A549 (cell line): ENCODE measurements around the gene HEPHL1. TPM values are rescaled to one million over a fixed set of nuclear protein-coding genes. Genes with fewer than 3 reads are reported as not detected.

ENCODE experiments used
- ATAC-seq, 2 experiments: fragments of 200-7000 bp in 1 of 2; fragments of >200 bp in 1 of 2; cut with Nextera tagmentation in 1 of 2; cut with Tn5 transposase in 1 of 2; 3 replicates each; pipeline versions ENCODE4 v1.8.0 to v1.9.1; 2018 to 2020; ENCODE audit warnings: mild to moderate bottlenecking in 1 of 2, moderate library complexity in 1 of 2
- CTCF ChIA-PET: fragments of 300-600 bp; sonication (Branson Sonifier 250); formaldehyde crosslinking; extraction: SDS; loops from one replicate; lab custom pipeline; 2021; ENCODE audit warnings: antibody characterized with exemption, inconsistent platforms; lab: Yijun Ruan, JAX
- POLR2A ChIA-PET: fragments of 350-600 bp; formaldehyde crosslinking; extraction: SDS; loops from one replicate; lab custom pipeline; 2021; ENCODE audit warnings: antibody characterized with exemption, inconsistent platforms; lab: Yijun Ruan, JAX
- DNase-seq, 2 experiments: peaks; one replicate each; pipeline versions ENCODE4 v3.0.0 to v3.0.0-alpha.2; 2011 to 2016; ENCODE audit warnings: low read depth in 1 of 2, low spot score in 1 of 2
- FAIRE-seq: peaks from 2 replicates; lab custom pipeline; 2011; peaks lifted over from hg19 to GRCh38; lab: Jason Lieb, UNC
- H3K27ac ChIP-seq, 2 experiments: fragments of >200 bp; sonication (Bioruptor Twin); formaldehyde crosslinking; 3 replicates each; pipeline ENCODE4 v1.5.1; 2016 to 2017
- H3K4me1 ChIP-seq: fragments of >200 bp; sonication (Bioruptor Twin); formaldehyde crosslinking; 3 replicates; pipeline ENCODE4 v1.6.1; 2016
- H3K4me2 ChIP-seq: fragments of >200 bp; sonication (Bioruptor Twin); formaldehyde crosslinking; 3 replicates; pipeline ENCODE4 v1.6.1; 2016
- H3K4me3 ChIP-seq: fragments of >200 bp; sonication (Bioruptor Twin); formaldehyde crosslinking; 3 replicates; pipeline ENCODE4 v1.5.1; 2016
- H3K9me3 ChIP-seq: fragments of >200 bp; sonication (Bioruptor Twin); formaldehyde crosslinking; 3 replicates; pipeline ENCODE4 v1.6.1; 2016
- CBX8 ChIP-seq: fragments of 200-600 bp; sonication (generic); IDR thresholded peaks from 2 replicates; pipeline ENCODE4 v1.6.1; 2016
- E2F6 ChIP-seq: IDR thresholded peaks from 2 replicates; pipeline ENCODE4 v1.6.1; 2012; ENCODE audit warnings: low read depth, borderline replicate concordance
- EHF ChIP-seq: fragments of 250-450 bp; sonication (Bioruptor Pico); IDR thresholded peaks from 2 replicates; pipeline ENCODE4 v1.5.0; 2020; ENCODE audit warnings: mild to moderate bottlenecking
- ESRRA ChIP-seq: fragments of 150-350 bp; IDR thresholded peaks from 2 replicates; pipeline ENCODE4 v1.6.1; 2014; ENCODE audit warnings: mild to moderate bottlenecking, low read length, borderline replicate concordance
- GATA3 ChIP-seq: IDR thresholded peaks from 2 replicates; pipeline ENCODE4 v1.6.1; 2012; ENCODE audit warnings: borderline replicate concordance
- HMGXB4 ChIP-seq: fragments of 250-450 bp; sonication (Bioruptor Pico); IDR thresholded peaks from 2 replicates; pipeline ENCODE4 v1.5.0; 2021; ENCODE audit warnings: mild to moderate bottlenecking, moderate library complexity, borderline replicate concordance
- JUN ChIP-seq, 2 experiments: fragments of >200 bp; sonication (Bioruptor Twin); formaldehyde crosslinking; IDR thresholded peaks; 2 replicates in 1 of 2; 3 replicates in 1 of 2; pipeline ENCODE4 v1.6.1; 2016 to 2017
- MAFK ChIP-seq: fragments of 450-650 bp; IDR thresholded peaks from 2 replicates; pipeline ENCODE4 v1.6.1; 2014; ENCODE audit not compliant: partially characterized antibody
- MAX ChIP-seq: IDR thresholded peaks from 2 replicates; pipeline ENCODE4 v1.6.1; 2012
- NPAS2 ChIP-seq: fragments of 250-450 bp; sonication (Bioruptor Pico); IDR thresholded peaks from 2 replicates; pipeline ENCODE4 v1.8.0; 2022; ENCODE audit warnings: mild to moderate bottlenecking, moderate library complexity, borderline replicate concordance
- PHF8 ChIP-seq: fragments of 200-600 bp; sonication (generic); IDR thresholded peaks from 2 replicates; pipeline ENCODE4 v1.6.1; 2016; ENCODE audit warnings: low read depth, mild to moderate bottlenecking, antibody characterized with exemption, moderate library complexity, borderline replicate concordance
- POLR2AphosphoS2 ChIP-seq: conservative IDR thresholded peaks from 2 replicates; pipeline ENCODE4 v1.6.1; 2012; ENCODE audit warnings: low read length, improper control_type of control experiment, inconsistent platforms
- RARB ChIP-seq: fragments of 250-450 bp; sonication (Bioruptor Pico); IDR thresholded peaks from 2 replicates; pipeline ENCODE4 v1.8.0; 2021; ENCODE audit warnings: mild to moderate bottlenecking, moderate library complexity
- RCOR1 ChIP-seq: fragments of 150-350 bp; IDR thresholded peaks from 2 replicates; pipeline ENCODE4 v1.6.1; 2014; ENCODE audit warnings: antibody characterized with exemption, low read length, low read depth
- REST ChIP-seq: fragments of 200-600 bp; sonication (generic); IDR thresholded peaks from 2 replicates; pipeline ENCODE4 v1.6.1; 2016; ENCODE audit warnings: antibody characterized with exemption, mild to moderate bottlenecking, moderate library complexity
- RFX5 ChIP-seq: fragments of 450-650 bp; IDR thresholded peaks from 2 replicates; pipeline ENCODE4 v1.7.1; 2014; ENCODE audit warnings: antibody characterized with exemption, mild to moderate bottlenecking, moderate library complexity
- SREBF2 ChIP-seq: fragments of 450-650 bp; IDR thresholded peaks from 2 replicates; pipeline ENCODE4 v1.6.1; 2014; ENCODE audit warnings: mild to moderate bottlenecking, moderate library complexity
- WGBS: methylation state at CpG from one replicate; pipeline ENCODE4 v1.1.6; 2017; ENCODE audit errors: missing lambda C conversion rate; 5-methylcytosine and 5-hydroxymethylcytosine counted together
- polyA plus RNA-seq, 4 experiments: library from polyadenylated mRNA; depleted of rRNA in 3 of 4; stranded (reverse); fragments of >200 nt; fragmentation: RNase III in 1 of 4; extraction: RNeasy Plus Mini Kit Qiagen cat#74134 plus additional on column Dnase treatment in 1 of 4; gene quantifications; 2 replicates in 3 of 4; 3 replicates in 1 of 4; pipeline ENCODE4 v1.2.3, GENCODE V29; 2011 to 2017

HEPHL1 gene
- polyA plus RNA-seq, 2 of the 4 experiments (the other 2 are of a cell fraction), result not detected

- TF ChIP-seq HMGXB4 (CRISPR knock-in tag) (no peak), MAX (no peak)
Observed at GRCh38 chr11:94030059-94030458, 8.9 kb downstream of the HEPHL1 start (continued).

GRCh38 chr11:94031625-94032024, 10.5 kb downstream of the HEPHL1 start:
- ATAC-seq (no peak), DNase-seq (no peak), FAIRE-seq (no peak)
- no peak overlapping the region for H3K27ac ChIP-seq
- 25% methylated on average over 4 of the region's 4 CpGs for WGBS
- no peaks in the 10 kb centered on the region for H3K4me1 ChIP-seq
- ChIA-PET CTCF (no interaction called here), POLR2A (no interaction called here)
- no peak overlapping the region for H3K4me2 ChIP-seq
- no peak overlapping the region for H3K4me3 ChIP-seq
- TF ChIP-seq POLR2AphosphoS2 (no peak), MAFK (no peak), REST (no peak), RFX5 (no peak), EHF (CRISPR knock-in tag) (no peak), RCOR1 (no peak), RARB (no peak), PHF8 (no peak), JUN (IDR thresholded peaks at IDR 0.05) (no peak), GATA3 (no peak), ESRRA (no peak), E2F6 (no peak)
- H3K9me3 ChIP-seq, result no peaks in the 10 kb centered on the region

GRCh38 chr11:94032066-94032465, 10.9 kb downstream of the HEPHL1 start:
- no peak for ATAC-seq
- no peak overlapping the region for H3K27ac ChIP-seq
- 30% methylated on average over 5 of the region's 5 CpGs for WGBS
- no peaks in the 10 kb centered on the region for H3K9me3 ChIP-seq
- H3K4me2 ChIP-seq, result no peak overlapping the region
- ChIA-PET POLR2A (no interaction called here), CTCF (no interaction called here)
- no peak for DNase-seq
- H3K4me3 ChIP-seq, result no peak overlapping the region
- TF ChIP-seq REST (no peak), SREBF2 (no peak), MAFK (no peak), NPAS2 (CRISPR knock-in tag) (no peak), CBX8 (no peak)
- no peaks in the 10 kb centered on the region for H3K4me1 ChIP-seq
- no peak for FAIRE-seq
